HS-5 (cell line): Measurements from ENCODE around the gene TTLL7.

ENCODE experiments used
- DNase-seq: peaks from one replicate; pipeline ENCODE4 v3.0.0-alpha.2; 2012; ENCODE audit warnings: low read depth

The TTLL7 gene

DNA sequence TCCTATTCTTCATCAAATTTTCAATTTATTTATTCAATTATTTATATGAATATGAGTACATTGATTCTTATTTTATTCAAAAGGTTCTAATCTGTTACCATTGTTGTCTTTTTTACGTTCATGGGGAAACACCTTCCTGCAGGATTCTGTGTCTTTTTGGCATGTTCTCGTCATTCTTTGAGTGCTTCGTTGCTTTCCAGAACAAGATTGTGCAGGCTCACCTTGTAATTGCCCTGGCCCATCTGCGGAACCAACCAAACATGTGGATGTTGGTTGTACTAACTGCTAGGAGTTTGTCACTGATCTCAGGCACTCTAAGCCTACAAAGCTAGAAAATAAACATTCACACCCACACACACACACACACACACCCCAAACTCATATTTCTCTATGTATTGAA is 182.1 kb downstream of the TTLL7 start:
- no peak for DNase-seq

DNA sequence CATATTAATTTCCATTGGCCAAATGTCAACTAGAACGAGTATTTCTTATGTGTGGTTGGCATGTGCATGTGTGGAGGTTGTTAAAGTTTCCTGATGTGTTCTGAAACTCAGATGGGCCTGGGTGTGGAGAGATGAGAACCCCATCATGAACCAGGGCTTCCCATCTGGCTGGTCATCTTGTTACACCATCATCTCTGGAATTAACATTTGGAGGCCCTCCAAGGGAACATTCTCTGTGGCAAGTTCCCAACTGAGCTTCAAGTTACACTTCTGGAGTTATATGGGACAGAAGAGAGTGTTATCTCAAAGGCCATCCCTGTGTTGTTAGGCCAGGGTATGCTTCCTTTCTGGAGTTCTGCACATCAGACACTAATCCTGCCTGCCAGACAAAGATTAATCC is 183.6 kb downstream of the TTLL7 start:
- no peak for DNase-seq
